B cell (primary cell): ENCODE measurements around the gene CD58. TPM values are rescaled to one million over a fixed set of nuclear protein-coding genes. Genes with fewer than 3 reads are reported as not detected.

Source experiments
- ATAC-seq: fragments of 200-7000 bp; cut with Tn5 transposase; one replicate; pipeline ENCODE4 v1.10.0; 2021; ENCODE audit warnings: low read depth, mild to moderate bottlenecking, moderate number of reproducible peaks, moderate library complexity
- CTCF ChIA-PET: fragments of 350-600 bp; sonication (Branson Sonifier 250); formaldehyde crosslinking; loops from one replicate; lab custom pipeline; 2021; ENCODE audit warnings: antibody characterized with exemption, inconsistent platforms; lab: Charles Lee
- POLR2A ChIA-PET: fragments of 350-600 bp; sonication (Branson Sonifier 250); formaldehyde crosslinking; loops from one replicate; lab custom pipeline; 2021; ENCODE audit warnings: antibody characterized with exemption; lab: Charles Lee
- DNase-seq: peaks from one replicate; pipeline ENCODE4 v3.0.0; 2013
- H2AFZ ChIP-seq: 2 replicates; pipeline ENCODE4 v1.6.1; 2012; ENCODE audit warnings: mild to moderate bottlenecking, low read depth, low read length; ENCODE audit not compliant: insufficient read depth, poor library complexity, severe bottlenecking
- H3K27ac ChIP-seq, 2 donors: 1 replicate in 1 of 2; 2 replicates in 1 of 2; pipeline ENCODE4 v1.5.1; 2012 to 2013; ENCODE audit warnings: low read length in 2 of 2, mild to moderate bottlenecking in 2 of 2, moderate library complexity in 1 of 2
- H3K27me3 ChIP-seq, 4 experiments: fragments of 200-600 bp in 1 of 4; sonication (generic) in 1 of 4; replicated peaks in 1 of 4; 1 replicate in 2 of 4; 2 replicates in 2 of 4; pipeline versions ENCODE4 v1.6.1 to v1.7.0; 2013 to 2016; ENCODE audit warnings: low read length in 3 of 4, mild to moderate bottlenecking in 2 of 4, mixed read lengths in 1 of 4, moderate library complexity in 1 of 4; ENCODE audit not compliant: insufficient read depth in 4 of 4, control insufficient read depth in 3 of 4; ENCODE audit errors: control extremely low read depth in 1 of 4
- H3K36me3 ChIP-seq, 2 experiments: replicated peaks in 1 of 2; 1 replicate in 1 of 2; 2 replicates in 1 of 2; pipeline versions ENCODE4 v1.6.1 to v1.7.1; 2013; ENCODE audit warnings: low read length in 1 of 2; ENCODE audit not compliant: insufficient read depth in 2 of 2, control insufficient read depth in 1 of 2; ENCODE audit errors: control extremely low read depth in 1 of 2, extremely low read depth in 1 of 2
- H3K4me1 ChIP-seq, 2 donors: fragments of 200-600 bp in 1 of 2; sonication (generic) in 1 of 2; 1 replicate in 1 of 2; 2 replicates in 1 of 2; pipeline versions ENCODE4 v1.5.1 to v1.6.1; 2013 to 2017; ENCODE audit warnings: low read length in 2 of 2; ENCODE audit not compliant: control insufficient read depth in 2 of 2, insufficient read depth in 2 of 2
- H3K4me2 ChIP-seq: replicated peaks from 2 replicates; pipeline ENCODE3; 2012; ENCODE audit warnings: mild to moderate bottlenecking, low read depth, low read length; ENCODE audit not compliant: poor library complexity, severe bottlenecking
- H3K4me3 ChIP-seq, 5 experiments: fragments of 200-600 bp in 1 of 5; sonication (generic) in 1 of 5; 1 replicate in 3 of 5; 2 replicates in 2 of 5; pipeline versions ENCODE4 v1.5.1 to v1.7.0; 2011 to 2016; ENCODE audit warnings: low read length in 4 of 5, mild to moderate bottlenecking in 4 of 5, low read depth in 2 of 5, control low read depth in 1 of 5, moderate library complexity in 1 of 5; ENCODE audit not compliant: insufficient read depth in 1 of 5; ENCODE audit errors: control extremely low read depth in 1 of 5, extremely low read depth in 1 of 5
- H3K79me2 ChIP-seq: fragments of 200-600 bp; sonication (generic); one replicate; pipeline ENCODE4 v1.6.0; 2016; ENCODE audit warnings: low read length; ENCODE audit not compliant: control insufficient read depth, insufficient read depth
- H3K9ac ChIP-seq: fragments of 200-600 bp; sonication (generic); 2 replicates; pipeline ENCODE4 v1.6.1; 2017; ENCODE audit warnings: mild to moderate bottlenecking, low read length, moderate library complexity
- H3K9me3 ChIP-seq, 3 donors: one replicate each; pipeline versions ENCODE4 v1.6.1 to v1.7.1; 2013; ENCODE audit warnings: low read length in 2 of 3; ENCODE audit not compliant: control insufficient read depth in 2 of 3, insufficient read depth in 1 of 3; ENCODE audit errors: control extremely low read depth in 1 of 3
- H4K20me1 ChIP-seq: 2 replicates; pipeline ENCODE4 v1.6.0; 2012; ENCODE audit warnings: mild to moderate bottlenecking, low read length; ENCODE audit not compliant: insufficient read depth, control insufficient read depth, poor library complexity, severe bottlenecking
- H3K27ac Mint-ChIP-seq: one replicate; pipeline ENCODE4 v1.8.0; 2021; ENCODE audit warnings: mixed read lengths
- H3K27me3 Mint-ChIP-seq: one replicate; pipeline ENCODE4 v1.8.0; 2021; ENCODE audit warnings: mixed read lengths
- H3K4me1 Mint-ChIP-seq: one replicate; pipeline ENCODE4 v1.8.0; 2021; ENCODE audit warnings: mixed read lengths
- H3K4me3 Mint-ChIP-seq: one replicate; pipeline ENCODE4 v1.8.0; 2021; ENCODE audit warnings: mixed read lengths
- H3K9me3 Mint-ChIP-seq: one replicate; pipeline ENCODE4 v1.8.0; 2022; ENCODE audit warnings: mixed read lengths; ENCODE audit not compliant: insufficient read depth
- EZH2 ChIP-seq: IDR thresholded peaks from 2 replicates; pipeline ENCODE4 v1.6.1; 2012; ENCODE audit warnings: borderline replicate concordance, low read depth, mild to moderate bottlenecking, moderate library complexity, low read length; ENCODE audit not compliant: insufficient read depth, poor library complexity, severe bottlenecking
- WGBS: methylation state at CpG from one replicate; pipeline ENCODE4 v1.1.5; 2013; ENCODE audit warnings: missing lambda C conversion rate; ENCODE audit not compliant: insufficient coverage; 5-methylcytosine and 5-hydroxymethylcytosine counted together
- intact Hi-C: fragments of 100-400 bp; cut with micrococcal nuclease; formaldehyde crosslinking; loops from one replicate; pipeline ENCODE4 v1.10.0; 2022
- polyA plus RNA-seq: library from polyadenylated mRNA; depleted of rRNA; stranded (reverse); fragments of >200 nt; gene quantifications from 2 replicates; pipeline ENCODE4 v1.2.3, GENCODE V29; 2012
- total RNA-seq, 2 donors: library from RNA; stranded (reverse); fragments of 120-200 nt in 1 of 2; gene quantifications; 1 replicate in 1 of 2; 2 replicates in 1 of 2; pipeline versions ENCODE4 v1.2.3 to v1.2.4, GENCODE V29; 2013 to 2022
- TF ChIP-seq, protein P1 (sequence below): fragments of 200-600 bp; IDR thresholded peaks from one replicate; pipeline ENCODE4 v1.8.0; 2022; ENCODE audit warnings: antibody characterized with exemption, mild to moderate bottlenecking

Gene CD58
- total and polyA plus RNA-seq, 2 donors (not counting 1 experiment from before 2014, with no cell fraction given): 12.3 to 47.6 TPM

DNA sequence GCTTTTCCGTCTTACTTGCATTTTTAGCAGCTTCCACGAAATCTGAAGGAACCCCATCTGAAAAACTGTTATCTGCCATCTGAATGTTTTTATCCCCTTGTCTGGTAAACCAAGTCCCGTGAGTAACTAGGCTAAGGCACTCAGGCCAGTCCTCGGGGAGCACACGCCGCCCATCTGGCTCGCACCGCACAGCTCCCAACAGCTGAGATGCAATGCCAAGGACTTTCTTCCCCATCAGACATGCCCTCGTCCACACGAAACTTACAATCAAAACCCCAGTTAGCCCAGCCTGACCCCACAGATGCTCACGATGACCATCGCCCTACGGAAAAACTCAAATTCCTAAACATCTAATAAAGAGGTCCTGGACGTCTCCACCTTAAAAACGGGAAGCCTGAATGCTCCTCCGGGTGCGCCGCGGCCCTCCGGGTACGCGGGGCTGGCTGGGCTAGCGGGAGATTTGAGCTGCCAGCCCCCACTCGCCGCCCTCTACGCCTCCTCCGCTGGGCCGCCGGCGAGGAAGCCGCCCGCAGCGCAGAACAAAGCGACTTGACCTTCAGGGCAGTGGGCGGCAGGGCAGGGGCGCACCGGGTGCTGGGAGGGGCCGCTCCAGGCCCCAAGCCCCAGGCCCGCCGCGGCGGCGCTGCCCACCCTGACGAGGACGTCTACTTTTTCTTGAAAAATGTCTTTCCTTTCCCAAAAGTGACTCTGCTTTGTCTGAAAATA, 36.6 kb downstream of the CD58 start:
- Histone ChIP-seq H3K9ac (no peak overlapping the region), H3K4me2 (no peak overlapping the region), H3K9me3 (no peaks in the 10 kb centered on the region), H3K36me3 (peaks cover 0 to 10% of the 10 kb centered on the region in 2 experiments), H3K4me1 (peaks cover 0 to 2% of the 10 kb centered on the region in 2 donors), H3K27me3 (no peaks in the 10 kb centered on the region), H3K27ac (no peak overlapping the region), H3K79me2 (no peaks in the 10 kb centered on the region), H4K20me1 (no peaks in the 10 kb centered on the region), H2AFZ (no peak overlapping the region), H3K4me3 (no peak overlapping the region)
- intact Hi-C loops: no loop called here
- DNase-seq (no peak), ATAC-seq (no peak)
- ChIA-PET CTCF (interaction anchor here (1.1 kb wide), 1 partner anchor 10 kb away, joined by 4 read pairs; no protein-coding TSS in a partner anchor), POLR2A (no interaction called here)
- H3K4me3 Mint-ChIP-seq: no peak overlapping the region
- 98% methylated on average over 36 of the region's 45 CpGs for WGBS
- H3K27me3 Mint-ChIP-seq: no peaks in the 10 kb centered on the region
- TF ChIP-seq, protein P1, sequence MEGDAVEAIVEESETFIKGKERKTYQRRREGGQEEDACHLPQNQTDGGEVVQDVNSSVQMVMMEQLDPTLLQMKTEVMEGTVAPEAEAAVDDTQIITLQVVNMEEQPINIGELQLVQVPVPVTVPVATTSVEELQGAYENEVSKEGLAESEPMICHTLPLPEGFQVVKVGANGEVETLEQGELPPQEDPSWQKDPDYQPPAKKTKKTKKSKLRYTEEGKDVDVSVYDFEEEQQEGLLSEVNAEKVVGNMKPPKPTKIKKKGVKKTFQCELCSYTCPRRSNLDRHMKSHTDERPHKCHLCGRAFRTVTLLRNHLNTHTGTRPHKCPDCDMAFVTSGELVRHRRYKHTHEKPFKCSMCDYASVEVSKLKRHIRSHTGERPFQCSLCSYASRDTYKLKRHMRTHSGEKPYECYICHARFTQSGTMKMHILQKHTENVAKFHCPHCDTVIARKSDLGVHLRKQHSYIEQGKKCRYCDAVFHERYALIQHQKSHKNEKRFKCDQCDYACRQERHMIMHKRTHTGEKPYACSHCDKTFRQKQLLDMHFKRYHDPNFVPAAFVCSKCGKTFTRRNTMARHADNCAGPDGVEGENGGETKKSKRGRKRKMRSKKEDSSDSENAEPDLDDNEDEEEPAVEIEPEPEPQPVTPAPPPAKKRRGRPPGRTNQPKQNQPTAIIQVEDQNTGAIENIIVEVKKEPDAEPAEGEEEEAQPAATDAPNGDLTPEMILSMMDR: no peak
- TF ChIP-seq EZH2: no peak
- H3K9me3 Mint-ChIP-seq: no peaks in the 10 kb centered on the region
- no peak overlapping the region for H3K27ac Mint-ChIP-seq
- H3K4me1 Mint-ChIP-seq: peaks cover 15% of the 10 kb centered on the region

DNA sequence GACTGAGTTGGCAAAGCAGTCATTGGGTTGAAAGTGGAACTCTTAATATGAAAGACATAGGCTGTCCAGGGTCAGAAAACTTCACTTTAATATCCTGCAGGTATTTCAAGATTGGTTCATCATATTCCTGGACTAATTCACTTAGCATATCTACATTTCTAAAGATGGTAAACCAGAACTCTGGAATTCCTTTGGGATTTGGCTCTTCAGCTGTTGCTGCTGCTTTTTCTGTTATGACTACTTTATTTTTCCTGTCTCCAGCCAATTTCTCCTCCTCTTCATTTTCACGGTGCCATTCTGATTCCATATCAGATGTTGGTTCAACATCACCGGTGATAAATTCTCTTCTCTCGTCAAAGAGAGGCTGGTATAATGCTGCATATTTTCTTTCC, 37.4 kb downstream of the CD58 start:
- Histone ChIP-seq H2AFZ (no peak overlapping the region), H3K9ac (no peak overlapping the region), H3K9me3 (no peaks in the 10 kb centered on the region), H3K27ac (no peak overlapping the region), H3K4me1 (no peaks in the 10 kb centered on the region), H3K4me3 (no peak overlapping the region), H3K4me2 (no peak overlapping the region), H4K20me1 (no peaks in the 10 kb centered on the region), H3K79me2 (no peaks in the 10 kb centered on the region), H3K27me3 (no peaks in the 10 kb centered on the region), H3K36me3 (peaks cover 0 to 7% of the 10 kb centered on the region in 2 experiments)
- intact Hi-C loops: no loop called here
- Mint-ChIP-seq H3K27me3 (no peaks in the 10 kb centered on the region), H3K9me3 (no peaks in the 10 kb centered on the region), H3K4me3 (no peak overlapping the region), H3K27ac (no peak overlapping the region), H3K4me1 (peaks cover 8% of the 10 kb centered on the region)
- ChIA-PET CTCF (interaction anchor here (1.1 kb wide), 1 partner anchor 11 kb away, joined by 4 read pairs; no protein-coding TSS in a partner anchor), POLR2A (no interaction called here)
- ATAC-seq (no peak), DNase-seq (no peak)
- TF ChIP-seq, protein P1: no peak
- no peak for TF ChIP-seq EZH2
- 100% methylated on average over 1 of the region's 3 CpGs for WGBS
